Coronary artery (tissue), 2 donors: ENCODE measurements around the gene KLF14.

ENCODE experiments used
- DNase-seq: peaks from one replicate; pipeline ENCODE4 v3.0.0-alpha.2; 2017; ENCODE audit warnings: low spot score
- H3K27ac ChIP-seq, 2 donors: fragments of 200-600 bp; sonication (generic); one replicate each; pipeline ENCODE4 v1.5.1; 2016 to 2019
- H3K4me3 ChIP-seq: fragments of 200-600 bp; sonication (generic); 2 replicates; pipeline ENCODE4 v1.5.1; 2016; ENCODE audit warnings: mild to moderate bottlenecking, moderate library complexity
- CTCF ChIP-seq: fragments of 200-600 bp; sonication (generic); IDR thresholded peaks from one replicate; pipeline ENCODE4 v1.5.1; 2019; ENCODE audit warnings: antibody characterized with exemption

Gene KLF14

GRCh38 chr7:130708766-130709165 lies 25.2 kb downstream of the KLF14 start:
- Histone ChIP-seq H3K27ac (no peak overlapping the region), H3K4me3 (no peak overlapping the region)
- TF ChIP-seq CTCF = no peak
- DNase-seq = no peak

GRCh38 chr7:130708001-130708400 lies 26.0 kb downstream of the KLF14 start:
- TF ChIP-seq CTCF = no peak
- Histone ChIP-seq H3K27ac (no peak overlapping the region), H3K4me3 (no peak overlapping the region)
- DNase-seq = no peak

- no peak for DNase-seq
- no peak overlapping the region for H3K27ac ChIP-seq
- H3K4me3 ChIP-seq = no peak overlapping the region
- no peak for TF ChIP-seq CTCF
Measured at GRCh38 chr7:130703851-130704250, 30.2 kb downstream of the KLF14 start.

- no peak for TF ChIP-seq CTCF
- H3K4me3 ChIP-seq = no peak overlapping the region
- H3K27ac ChIP-seq = no peak overlapping the region
- no peak for DNase-seq
Measured at GRCh38 chr7:130701650-130702049, 32.4 kb downstream of the KLF14 start.

- Histone ChIP-seq H3K27ac (no peak overlapping the region), H3K4me3 (no peak overlapping the region)
- no peak for DNase-seq
- TF ChIP-seq CTCF = no peak
Measured at GRCh38 chr7:130700760-130701159, 33.2 kb downstream of the KLF14 start.

- DNase-seq = no peak
- no peak for TF ChIP-seq CTCF
- Histone ChIP-seq H3K27ac (no peak overlapping the region), H3K4me3 (no peak overlapping the region)
Measured at GRCh38 chr7:130699686-130700085, 34.3 kb downstream of the KLF14 start.

- DNase-seq = no peak
- TF ChIP-seq CTCF = no peak
- H3K4me3 ChIP-seq = no peak overlapping the region
Measured at GRCh38 chr7:130697820-130698219, 36.2 kb downstream of the KLF14 start.

More at GRCh38 chr7:130697820-130698219, 36.2 kb downstream of the KLF14 start:
- H3K27ac ChIP-seq = no peak overlapping the region
